Activated CD4-positive, alpha-beta T cell treated with anti-CD3 and anti-CD28 coated beads for 4 hours (primary cell): ENCODE measurements around the gene CLIP2.
"Not testable (repeated sequence)": the region's sequence is repeated elsewhere in the genome, so short reads cannot be mapped to it uniquely, and the experiment has no call there.

Experiments used
- DNase-seq, 2 donors: peaks; one replicate each; pipeline ENCODE4 v3.0.0-alpha.2; 2020

The CLIP2 gene

GRCh38 chr7:74338366-74339108 lies 49.3 kb downstream of the CLIP2 start:
- no peak for DNase-seq

DNA sequence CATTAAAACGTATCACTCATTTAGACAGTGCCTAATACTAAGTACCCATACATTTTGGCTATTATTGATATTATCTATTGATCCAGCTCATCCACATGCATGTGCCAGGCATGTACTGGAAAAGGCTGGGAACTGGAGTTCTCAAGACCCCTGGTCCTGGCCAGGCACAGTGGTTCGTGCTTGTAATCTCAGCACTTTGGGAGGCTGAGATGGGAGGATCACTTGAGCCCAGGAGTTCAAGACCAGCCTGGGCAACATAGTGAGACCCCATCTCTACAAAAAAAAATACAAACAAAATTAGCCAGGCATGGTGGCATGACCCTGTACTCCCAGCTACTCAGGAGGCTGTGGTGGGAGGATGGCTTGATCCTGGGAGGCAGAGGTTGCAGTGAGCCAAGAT lies 50.4 kb downstream of the CLIP2 start:
- DNase-seq, result not testable (repeated sequence)

DNA sequence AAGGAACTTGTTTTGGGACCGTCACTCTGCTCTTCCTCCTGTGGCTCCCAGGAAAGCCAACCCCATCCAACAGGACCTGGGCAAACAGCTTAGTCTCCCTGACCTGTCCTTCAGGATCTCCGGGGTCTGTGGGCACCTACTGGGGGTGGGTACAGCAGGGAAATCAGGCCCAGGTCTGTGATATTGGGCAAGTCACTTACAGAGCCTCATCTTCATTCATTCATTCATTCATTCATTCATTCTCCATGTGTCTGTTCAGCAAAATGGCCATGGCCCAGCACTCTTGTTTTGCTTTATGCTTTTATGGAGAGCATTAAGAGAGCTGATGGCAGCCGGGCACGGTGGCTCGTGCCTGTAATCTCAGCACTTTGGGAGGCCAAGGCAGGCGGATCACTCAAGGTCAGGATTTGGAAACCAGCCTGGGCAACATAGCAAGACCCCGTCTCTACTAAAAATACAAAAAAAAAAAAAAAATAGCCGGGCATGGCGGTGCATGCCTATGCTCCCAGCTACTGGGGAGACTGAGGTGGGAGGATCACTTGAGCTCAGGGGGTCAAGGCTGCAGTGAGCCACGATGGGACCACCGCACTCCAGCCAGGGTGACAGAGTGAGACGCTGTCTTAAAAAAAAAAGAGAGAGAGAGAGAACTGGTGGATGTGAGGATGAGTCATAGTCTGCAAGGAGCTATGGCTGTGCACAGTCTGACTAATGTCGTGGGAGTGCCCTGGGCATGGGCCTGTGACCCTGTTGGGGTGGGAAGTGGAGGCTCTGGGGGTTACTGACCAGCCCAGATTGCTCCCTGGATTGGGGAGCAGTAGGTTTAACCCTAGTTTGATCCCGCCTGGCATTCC lies 54.3 kb downstream of the CLIP2 start:
- no peak for DNase-seq

DNA sequence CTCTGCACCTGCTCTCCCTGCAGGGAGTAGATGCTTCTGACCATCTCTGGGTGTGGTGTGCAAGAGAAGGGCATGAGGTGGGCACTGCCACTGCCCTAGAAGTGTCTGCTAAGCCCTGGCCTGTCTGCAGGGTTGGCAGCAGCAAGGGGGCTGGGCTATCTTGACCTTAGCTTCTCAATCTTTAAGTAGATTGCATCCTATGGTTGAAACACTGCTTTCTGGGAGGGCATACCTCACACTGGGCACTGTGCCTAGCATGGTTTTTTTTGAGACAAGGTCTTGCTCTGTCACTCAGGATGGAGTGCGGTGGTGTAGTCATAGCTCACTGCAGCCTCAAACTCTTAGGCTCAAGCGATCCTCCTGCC lies 54.9 kb downstream of the CLIP2 start:
- DNase-seq, result no peak

DNA sequence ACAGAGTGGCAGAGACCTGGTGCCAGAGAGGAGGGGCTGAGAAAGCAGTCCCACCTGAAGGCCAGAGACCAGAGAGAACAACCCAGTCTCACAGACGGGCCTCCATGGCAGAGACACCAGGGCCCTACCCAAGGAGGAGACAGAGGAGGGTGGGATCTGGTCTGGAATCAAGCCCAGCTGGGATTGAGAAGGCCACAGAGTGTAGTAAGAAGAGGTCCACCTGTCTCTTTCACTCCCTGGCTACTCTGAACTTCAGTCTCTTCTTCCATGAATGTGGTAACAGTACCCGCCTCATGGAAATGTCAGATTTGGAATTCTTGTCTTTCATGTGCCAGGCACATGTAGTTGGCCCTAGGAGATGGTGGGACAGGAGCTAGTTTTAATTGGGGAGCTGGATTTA lies 55.6 kb downstream of the CLIP2 start:
- DNase-seq, result no peak

- DNase-seq, result no peak
Measured at GRCh38 chr7:74345970-74346369, 56.8 kb downstream of the CLIP2 start.

- DNase-seq, result no peak
Measured at GRCh38 chr7:74349621-74350020, 60.4 kb downstream of the CLIP2 start.

- no peak for DNase-seq
Measured at GRCh38 chr7:74350751-74351150, 61.5 kb downstream of the CLIP2 start.

GRCh38 chr7:74351836-74352235 lies 62.6 kb downstream of the CLIP2 start:
- no peak for DNase-seq

DNA sequence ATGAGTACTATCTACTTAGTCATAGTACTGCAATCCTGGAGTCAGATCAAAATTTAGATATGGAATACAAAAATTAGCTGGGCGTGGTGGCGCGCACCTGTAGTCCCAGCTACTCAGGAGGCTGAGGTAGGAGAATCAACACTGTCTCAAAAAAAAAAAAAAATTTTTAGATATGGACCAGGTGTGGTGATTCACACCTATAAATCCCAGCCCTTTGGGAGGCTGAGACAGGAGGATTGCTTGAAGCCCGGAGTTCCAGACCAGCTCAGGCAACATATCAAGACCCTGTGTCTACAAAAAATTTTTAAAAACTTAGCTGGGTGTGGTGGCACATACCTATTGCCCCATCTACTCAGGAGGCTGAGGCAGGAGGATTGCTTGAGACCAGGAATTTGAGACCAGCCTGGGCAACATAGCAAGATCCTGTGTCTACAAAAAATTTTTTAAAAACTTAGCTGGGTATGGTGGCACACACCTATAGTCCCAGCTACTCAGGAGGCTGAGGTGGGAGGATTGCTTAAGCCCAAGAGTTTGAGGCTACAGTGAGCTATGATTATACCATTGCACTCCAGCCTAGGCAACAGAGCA lies 63.4 kb downstream of the CLIP2 start:
- not testable (repeated sequence) for DNase-seq

- DNase-seq, result no peak
Measured at GRCh38 chr7:74354009-74354408, 64.8 kb downstream of the CLIP2 start.

DNA sequence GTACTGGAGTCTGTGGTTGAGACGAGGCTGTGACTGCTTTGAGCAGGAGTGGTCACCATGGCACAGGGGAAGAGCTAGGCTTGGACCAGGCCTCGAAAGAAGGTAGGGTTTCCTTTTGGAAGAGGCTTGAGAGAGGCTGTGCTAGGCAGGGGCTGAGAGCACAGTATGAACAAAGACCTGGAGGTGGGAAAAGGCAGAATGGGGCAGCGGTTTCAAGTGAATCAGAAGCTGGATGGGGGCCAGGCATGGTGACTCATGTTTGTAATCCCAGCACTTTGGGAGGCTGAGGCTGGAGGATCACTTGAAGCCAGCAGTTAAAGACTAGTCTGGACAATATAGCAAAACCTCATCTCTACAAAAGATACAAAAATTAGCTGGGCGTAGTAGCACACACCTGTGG lies 65.9 kb downstream of the CLIP2 start:
- DNase-seq, result no peak

- DNase-seq, result no peak
Measured at GRCh38 chr7:74356589-74357315, 67.5 kb downstream of the CLIP2 start.

GRCh38 chr7:74360008-74360407 lies 70.8 kb downstream of the CLIP2 start:
- DNase-seq, result no peak

DNA sequence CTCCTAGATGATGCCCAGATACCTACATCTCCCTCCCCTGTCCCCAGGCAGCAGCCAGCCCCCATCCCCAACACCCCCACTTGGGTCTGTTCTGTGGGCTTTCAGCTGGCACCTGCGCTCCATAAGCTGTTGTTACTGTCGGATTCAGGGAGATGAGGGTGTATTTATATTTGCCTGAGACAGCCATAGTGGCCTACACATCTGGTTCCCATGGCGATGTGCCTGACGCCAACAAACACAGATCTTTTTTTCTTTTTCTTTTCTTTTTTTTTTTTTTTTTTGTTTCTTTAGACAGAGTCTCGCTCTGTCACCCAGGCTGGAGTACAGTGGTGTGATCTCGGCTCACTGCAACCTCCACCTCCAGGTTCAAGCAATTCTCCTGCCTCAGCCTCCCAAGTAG lies 73.1 kb downstream of the CLIP2 start:
- DNase-seq, result no peak

DNA sequence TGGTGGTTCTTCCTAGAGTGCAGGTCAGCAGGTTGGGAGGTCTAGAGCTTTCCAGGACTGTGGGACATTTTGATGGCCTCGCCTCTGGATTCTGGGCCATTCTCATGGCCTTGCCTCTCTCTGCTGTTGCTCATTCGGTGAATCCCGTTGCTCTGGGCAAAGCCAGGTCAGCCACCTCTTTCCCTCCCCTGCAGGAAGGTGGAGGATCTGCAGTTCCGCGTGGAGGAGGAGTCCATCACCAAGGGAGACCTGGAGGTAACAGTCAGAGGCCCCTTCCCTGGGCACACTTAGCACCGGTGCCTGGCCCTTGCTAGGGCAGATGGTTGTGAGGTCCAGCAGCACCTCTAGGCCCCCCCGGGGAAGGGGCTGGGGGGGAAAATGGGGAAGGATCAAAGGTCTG lies 74.9 kb downstream of the CLIP2 start:
- DNase-seq, result no peak

DNA sequence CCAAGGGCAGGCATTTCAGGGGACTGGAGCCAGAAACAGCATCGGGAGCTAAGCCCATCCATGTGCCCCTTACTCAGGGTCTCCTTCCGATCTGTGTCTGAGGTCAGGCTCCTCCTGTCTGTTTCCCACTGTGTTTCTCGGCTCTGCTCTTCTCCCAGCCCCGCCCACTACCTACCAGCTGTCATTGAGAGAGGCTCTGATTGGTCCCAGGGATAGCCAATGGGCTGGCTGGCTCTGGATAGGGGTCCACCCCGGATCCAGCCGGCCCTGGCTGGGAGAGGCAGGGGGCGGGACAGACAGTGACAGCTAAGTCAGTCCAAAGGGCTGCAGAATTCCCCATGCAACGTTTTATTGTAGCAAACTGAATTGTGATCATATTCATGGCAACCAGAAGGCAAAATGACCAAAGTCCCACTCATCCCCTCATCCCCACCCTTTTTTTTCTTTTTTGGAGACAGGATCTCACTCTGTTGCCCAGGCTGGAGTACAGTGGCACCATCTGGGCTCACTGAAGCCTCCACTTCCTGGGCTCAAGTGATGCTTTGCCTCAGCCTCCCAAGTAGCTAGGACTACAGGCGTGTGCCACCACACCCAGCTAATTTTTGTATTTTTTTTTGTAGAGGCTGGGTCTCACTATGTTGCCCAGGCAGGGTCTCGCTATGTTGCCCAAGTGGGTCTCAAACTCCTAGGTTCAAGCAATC lies 76.3 kb downstream of the CLIP2 start:
- no peak for DNase-seq

DNA sequence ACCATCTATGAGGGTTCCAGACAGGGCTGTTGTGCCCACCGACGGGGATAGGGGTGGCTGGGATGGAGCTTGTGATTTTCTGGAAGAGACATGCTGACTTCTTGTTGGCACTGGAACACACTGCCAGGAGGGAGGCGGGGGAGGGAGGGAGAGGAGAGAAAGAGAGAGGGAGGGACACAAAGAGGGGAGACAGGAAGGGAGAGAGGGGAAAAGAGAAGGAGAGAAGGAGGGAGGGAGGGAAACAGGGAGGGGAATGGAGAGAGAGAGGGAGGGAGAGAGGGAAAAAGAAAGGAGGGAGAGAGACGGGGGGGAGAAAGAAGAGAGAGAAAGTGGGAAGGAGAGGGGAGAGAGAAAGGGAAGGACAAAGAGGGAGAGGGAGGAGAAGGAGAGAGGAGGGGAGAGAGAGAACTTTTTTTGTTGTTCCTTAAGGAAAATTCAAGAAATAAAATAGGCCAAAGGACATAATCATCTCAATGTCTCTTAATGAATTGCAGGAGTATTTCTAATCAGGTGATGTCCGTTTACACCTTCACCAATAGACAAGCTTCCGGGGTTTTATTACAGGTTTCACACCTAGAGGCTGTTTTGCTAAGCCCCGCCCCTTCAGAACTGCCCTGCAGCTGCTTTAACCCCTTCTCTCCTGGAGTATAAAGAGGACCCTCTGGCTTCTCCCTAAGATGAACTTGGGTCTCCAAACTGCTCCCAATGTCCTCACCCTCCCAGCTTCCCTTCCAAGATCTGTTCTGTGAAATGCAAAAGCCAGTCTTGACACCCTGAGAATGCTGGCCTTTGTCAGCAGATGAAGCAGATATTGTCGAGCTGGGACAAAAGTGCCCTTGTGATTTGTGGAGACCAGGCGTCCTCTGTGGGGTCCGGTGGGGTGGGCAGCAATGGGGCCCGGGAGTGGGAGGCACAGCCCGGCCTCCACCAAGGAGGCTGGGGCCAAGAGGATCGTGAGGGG lies 82.5 kb downstream of the CLIP2 start:
- no peak for DNase-seq

GRCh38 chr7:74372511-74373111 lies 83.4 kb downstream of the CLIP2 start:
- no peak for DNase-seq

DNA sequence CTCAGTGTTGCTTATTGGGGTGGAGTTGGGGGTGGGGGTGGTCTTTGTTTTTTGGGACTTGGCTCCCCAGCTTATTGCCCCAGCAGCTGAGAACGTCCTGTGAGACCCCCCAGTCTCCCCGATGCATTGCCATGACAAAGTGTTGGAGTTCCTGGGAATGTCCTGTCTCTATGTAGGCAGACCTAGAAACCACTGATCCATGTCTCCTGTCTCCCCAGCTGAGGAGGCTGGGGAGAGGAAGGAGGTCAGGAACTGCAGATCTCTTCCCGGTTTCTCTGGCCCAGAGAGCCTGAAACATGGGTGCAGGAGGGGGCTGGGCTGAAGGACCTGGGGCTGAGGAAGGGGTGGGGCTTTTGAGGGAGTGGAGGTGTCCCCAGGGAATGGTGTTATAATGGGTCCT lies 84.3 kb downstream of the CLIP2 start:
- no peak for DNase-seq

GRCh38 chr7:74375726-74376220 lies 86.6 kb downstream of the CLIP2 start:
- DNase-seq, result no peak
